SU-DHL-6 (cell line): ENCODE measurements around the gene THAP10.

Source experiments
- CTCF ChIP-seq: fragments of 200-600 bp; sonication (generic); IDR thresholded peaks from one replicate; pipeline ENCODE4 v1.5.1; 2017; ENCODE audit warnings: antibody characterized with exemption, mild to moderate bottlenecking, low read length, moderate library complexity; ENCODE audit not compliant: insufficient read depth, poor library complexity, severe bottlenecking
- EZH2phosphoT487 ChIP-seq: fragments of 200-600 bp; sonication (generic), shearing (Covaris generic); conservative IDR thresholded peaks from 2 replicates; pipeline ENCODE4 v1.6.1; 2018; ENCODE audit warnings: mild to moderate bottlenecking, antibody characterized with exemption, low read length, moderate library complexity, mixed read lengths

GRCh38 chr15:70873232-70874054, 18.8 kb downstream of the THAP10 start:
- TF ChIP-seq CTCF (no peak), EZH2phosphoT487 (no peak)
